ENCODE measurements around the gene FHL1.

Gene FHL1

DNA sequence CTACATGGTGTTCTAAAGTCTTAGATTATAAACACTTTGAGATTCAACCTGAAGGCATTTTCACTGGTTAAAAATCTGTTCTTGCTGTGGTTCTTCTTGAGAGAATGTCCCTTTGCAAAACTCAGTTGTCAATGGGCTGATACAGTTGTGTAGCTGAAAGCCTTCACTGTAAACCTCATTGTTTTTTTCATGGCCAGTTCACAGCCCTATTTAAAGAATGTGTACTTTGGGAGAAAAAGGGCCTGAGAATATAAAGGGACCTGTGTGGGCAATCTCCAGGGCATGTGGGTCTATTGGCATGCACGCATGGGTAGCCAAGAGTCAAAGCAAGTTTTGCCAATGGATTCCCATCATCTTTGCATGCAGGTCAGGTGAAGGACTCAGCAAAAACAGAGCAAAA, 111.6 kb downstream of the FHL1 start:
- no peak for DNase-seq (ENCODE audit: low spot score)

DNA sequence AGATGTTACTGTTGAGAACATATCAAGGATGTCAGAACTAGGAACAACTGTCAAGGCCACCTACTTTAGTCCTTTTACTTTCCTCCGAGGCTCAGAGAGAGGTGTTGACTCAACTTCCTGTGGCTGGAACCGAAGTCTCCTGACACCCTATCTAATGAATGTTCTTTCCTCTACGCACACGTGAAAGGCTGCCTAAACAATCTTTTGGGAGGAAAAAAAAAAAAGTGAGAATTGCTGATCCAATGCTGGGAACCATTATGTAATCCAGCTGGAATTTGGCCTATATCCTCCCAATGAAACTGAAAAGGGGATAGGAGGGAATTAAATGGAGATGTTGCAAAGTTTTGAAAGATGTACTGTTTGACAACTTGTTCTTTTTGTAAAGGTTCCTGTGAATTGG, 112.2 kb downstream of the FHL1 start:
- peak; percentile 10 for DNase-seq (ENCODE audit: low spot score)

DNA sequence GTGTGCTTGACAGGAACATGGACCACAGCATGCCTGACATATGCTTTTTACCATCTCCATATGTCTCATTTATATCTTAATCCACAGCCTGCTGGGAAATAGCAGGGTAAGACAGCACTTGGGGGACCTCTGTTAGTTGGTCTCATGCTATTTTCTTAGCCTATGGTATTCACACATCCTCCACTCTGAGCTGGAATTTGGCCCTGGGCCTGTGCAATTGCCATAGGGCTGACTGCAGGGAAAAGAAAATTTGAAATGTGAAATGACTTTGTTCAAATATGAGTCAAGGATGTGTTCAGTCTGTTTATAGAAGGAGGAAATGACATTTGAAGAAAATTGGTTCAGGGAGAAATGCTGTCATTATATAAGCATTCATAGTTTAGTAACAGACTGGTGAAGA, 113.4 kb downstream of the FHL1 start:
- DNase-seq (ENCODE audit: low spot score) = peak; percentile 45

All from AG08395 (cell line).